Stomach smooth muscle (tissue), 2 donors: ENCODE measurements around the gene SMC1A.
"Not testable (repeated sequence)": the region's sequence is repeated elsewhere in the genome, so short reads cannot be mapped to it uniquely, and the experiment has no call there.

ENCODE experiments used
- H3K27ac ChIP-seq: one replicate; pipeline ENCODE4 v1.7.0; 2013; ENCODE audit warnings: mild to moderate bottlenecking, low read length, inconsistent platforms
- H3K27me3 ChIP-seq, 2 donors: one replicate each; pipeline ENCODE4 v1.7.0; 2013; ENCODE audit warnings: low read length in 2 of 2; ENCODE audit not compliant: insufficient read depth in 2 of 2, control insufficient read depth in 1 of 2
- H3K36me3 ChIP-seq, 2 donors: one replicate each; pipeline ENCODE4 v1.7.0; 2013; ENCODE audit warnings: low read length in 2 of 2; ENCODE audit not compliant: control insufficient read depth in 2 of 2, insufficient read depth in 2 of 2
- H3K4me1 ChIP-seq: one replicate; pipeline ENCODE4 v1.7.0; 2013; ENCODE audit warnings: low read length; ENCODE audit not compliant: control insufficient read depth, insufficient read depth
- H3K4me3 ChIP-seq, 2 donors: one replicate each; pipeline ENCODE4 v1.7.0; 2013; ENCODE audit warnings: low read length in 2 of 2
- H3K9ac ChIP-seq, 2 donors: one replicate each; pipeline ENCODE4 v1.7.0; 2013; ENCODE audit warnings: low read length in 2 of 2, mild to moderate bottlenecking in 1 of 2
- H3K9me3 ChIP-seq, 2 donors: one replicate each; pipeline ENCODE4 v1.7.0; 2013; ENCODE audit warnings: low read length in 2 of 2; ENCODE audit not compliant: control insufficient read depth in 2 of 2
- donor health status: healthy.
- donor health status: Pancreatic carcinoma.

SMC1A gene

GRCh38 chrX:53422086-53422860 lies at the start of gene SMC1A:
SMC1A (minus strand) TSS chrX:53422654; CDS start chrX:53422600, 54 bp downstream.
- Histone ChIP-seq H3K4me1 (peaks cover 21% of the 10 kb centered on the region), H3K4me3 (peak within 1 kb of the TSS; percentile 83 to 84), H3K9me3 (no peaks in the 10 kb centered on the region), H3K36me3 (peaks cover 0 to 2% of the 10 kb centered on the region in 2 donors), H3K9ac (peak within 1 kb of the TSS; percentile 92 to 96), H3K27me3 (peaks cover 0 to under 1% of the 10 kb centered on the region in 2 donors), H3K27ac (peak within 1 kb of the TSS; percentile 93)

GRCh38 chrX:53471346-53471745 lies 48.9 kb upstream of the SMC1A start:
- Histone ChIP-seq H3K9me3 (peaks cover 0 to 3% of the 10 kb centered on the region in 2 donors), H3K36me3 (no peaks in the 10 kb centered on the region), H3K4me1 (no peaks in the 10 kb centered on the region), H3K9ac (no peak overlapping the region), H3K4me3 (no peak overlapping the region), H3K27ac (no peak overlapping the region), H3K27me3 (peaks cover 0 to 21% of the 10 kb centered on the region in 2 donors)

- not testable (repeated sequence) for H3K9me3 ChIP-seq
- peaks cover 0 to 21% of the 10 kb centered on the region in 2 donors for H3K27me3 ChIP-seq
Measured at GRCh38 chrX:53468659-53469058, 46.2 kb upstream of the SMC1A start.

GRCh38 chrX:53458082-53458481 lies 35.6 kb upstream of the SMC1A start:
- Histone ChIP-seq H3K9me3 (no peaks in the 10 kb centered on the region), H3K9ac (no peak overlapping the region), H3K27me3 (peaks cover 0 to 14% of the 10 kb centered on the region in 2 donors), H3K36me3 (no peaks in the 10 kb centered on the region), H3K4me3 (no peak overlapping the region), H3K4me1 (no peaks in the 10 kb centered on the region), H3K27ac (no peak overlapping the region)

More at GRCh38 chrX:53468659-53469058, 46.2 kb upstream of the SMC1A start:
- not testable (repeated sequence) for H3K36me3 ChIP-seq, H3K9ac ChIP-seq, H3K4me1 ChIP-seq, H3K27ac ChIP-seq, H3K4me3 ChIP-seq

GRCh38 chrX:53456254-53456653 lies 33.8 kb upstream of the SMC1A start:
- H3K36me3 ChIP-seq: no peaks in the 10 kb centered on the region
- H3K4me3 ChIP-seq: no peak overlapping the region
- H3K9ac ChIP-seq: no peak overlapping the region
- H3K27me3 ChIP-seq: peaks cover 0 to 13% of the 10 kb centered on the region in 2 donors
- no peak overlapping the region for H3K27ac ChIP-seq
- H3K9me3 ChIP-seq: no peaks in the 10 kb centered on the region
- H3K4me1 ChIP-seq: no peaks in the 10 kb centered on the region

GRCh38 chrX:53452812-53453211 lies 30.4 kb upstream of the SMC1A start:
- Histone ChIP-seq H3K9me3 (no peaks in the 10 kb centered on the region), H3K9ac (no peak overlapping the region), H3K4me1 (no peaks in the 10 kb centered on the region), H3K36me3 (no peaks in the 10 kb centered on the region), H3K4me3 (no peak overlapping the region), H3K27ac (no peak overlapping the region), H3K27me3 (peaks cover 0 to 8% of the 10 kb centered on the region in 2 donors)

GRCh38 chrX:53449632-53450031 lies 27.2 kb upstream of the SMC1A start:
- no peak overlapping the region for H3K27ac ChIP-seq
- H3K9me3 ChIP-seq: no peaks in the 10 kb centered on the region
- peaks cover 0 to 4% of the 10 kb centered on the region in 2 donors for H3K27me3 ChIP-seq
- H3K9ac ChIP-seq: no peak overlapping the region
- H3K4me1 ChIP-seq: no peaks in the 10 kb centered on the region
- H3K4me3 ChIP-seq: no peak overlapping the region
- H3K36me3 ChIP-seq: no peaks in the 10 kb centered on the region

GRCh38 chrX:53447441-53447840 lies 25.0 kb upstream of the SMC1A start:
- no peaks in the 10 kb centered on the region for H3K36me3 ChIP-seq
- H3K27me3 ChIP-seq: peaks cover 0 to 5% of the 10 kb centered on the region in 2 donors
- no peak overlapping the region for H3K9ac ChIP-seq

GRCh38 chrX:53445977-53446376 lies 23.5 kb upstream of the SMC1A start:
- Histone ChIP-seq H3K4me1 (peaks cover 10% of the 10 kb centered on the region), H3K9me3 (no peaks in the 10 kb centered on the region), H3K27me3 (peaks cover 0 to 13% of the 10 kb centered on the region in 2 donors), H3K9ac (no peak overlapping the region), H3K4me3 (no peak overlapping the region), H3K27ac (no peak overlapping the region), H3K36me3 (no peaks in the 10 kb centered on the region)

More at GRCh38 chrX:53447441-53447840, 25.0 kb upstream of the SMC1A start:
- H3K27ac ChIP-seq: no peak overlapping the region
- no peaks in the 10 kb centered on the region for H3K4me1 ChIP-seq
- no peaks in the 10 kb centered on the region for H3K9me3 ChIP-seq
- no peak overlapping the region for H3K4me3 ChIP-seq

GRCh38 chrX:53442322-53442631 lies 19.8 kb upstream of the SMC1A start:
- no peaks in the 10 kb centered on the region for H3K36me3 ChIP-seq
- peak overlapping the region in 1 of 2 donors; percentile 55 for H3K9ac ChIP-seq
- H3K27me3 ChIP-seq: peaks cover 0 to 19% of the 10 kb centered on the region in 2 donors
- peak overlapping the region in 1 of 2 donors; percentile 71 for H3K4me3 ChIP-seq
- no peak overlapping the region for H3K27ac ChIP-seq
- H3K9me3 ChIP-seq: no peaks in the 10 kb centered on the region
- peaks cover 16% of the 10 kb centered on the region for H3K4me1 ChIP-seq
